HEK293T (cell line): ENCODE results near the gene ZNF627.

Experiments
- ARNT ChIP-seq: fragments of 450-650 bp; IDR thresholded peaks from 2 replicates; pipeline ENCODE4 v1.6.1; 2017; ENCODE audit warnings: mild to moderate bottlenecking
- BHLHE40 ChIP-seq: fragments of 450-650 bp; IDR thresholded peaks from 2 replicates; pipeline ENCODE4 v1.6.1; 2016; ENCODE audit warnings: mild to moderate bottlenecking, moderate library complexity, borderline replicate concordance
- ELF4 ChIP-seq: fragments of 450-650 bp; IDR thresholded peaks from 2 replicates; pipeline ENCODE4 v1.6.1; 2017; ENCODE audit warnings: antibody characterized with exemption
- FOXM1 ChIP-seq: fragments of 450-650 bp; IDR thresholded peaks from 2 replicates; pipeline ENCODE4 v1.6.1; 2017; ENCODE audit warnings: mild to moderate bottlenecking, borderline replicate concordance
- SP1 ChIP-seq: fragments of 450-650 bp; IDR thresholded peaks from 2 replicates; pipeline ENCODE4 v1.6.1; 2017
- TARDBP ChIP-seq: fragments of 450-650 bp; IDR thresholded peaks from 2 replicates; pipeline ENCODE4 v1.6.1; 2016
- ZNF384 ChIP-seq: fragments of 450-650 bp; IDR thresholded peaks from 2 replicates; pipeline ENCODE4 v1.6.1; 2016

GRCh38 chr19:11587302-11587974 is 9.8 kb upstream of the ZNF627 start:
- TF ChIP-seq ZNF384: no peak
- no peak for TF ChIP-seq ARNT
- TF ChIP-seq ELF4: no peak
- TF ChIP-seq SP1: no peak
- no peak for TF ChIP-seq TARDBP
- TF ChIP-seq BHLHE40: no peak
- TF ChIP-seq FOXM1: no peak
